NCI-H128 (cell line): Measurements from ENCODE around the gene CFAP107.

Experiments
- DNase-seq: peaks from one replicate; lab custom pipeline; 2025; ENCODE audit not compliant: unreplicated experiment; lab: John Stamatoyannopoulos, UW

CFAP107 gene

DNA sequence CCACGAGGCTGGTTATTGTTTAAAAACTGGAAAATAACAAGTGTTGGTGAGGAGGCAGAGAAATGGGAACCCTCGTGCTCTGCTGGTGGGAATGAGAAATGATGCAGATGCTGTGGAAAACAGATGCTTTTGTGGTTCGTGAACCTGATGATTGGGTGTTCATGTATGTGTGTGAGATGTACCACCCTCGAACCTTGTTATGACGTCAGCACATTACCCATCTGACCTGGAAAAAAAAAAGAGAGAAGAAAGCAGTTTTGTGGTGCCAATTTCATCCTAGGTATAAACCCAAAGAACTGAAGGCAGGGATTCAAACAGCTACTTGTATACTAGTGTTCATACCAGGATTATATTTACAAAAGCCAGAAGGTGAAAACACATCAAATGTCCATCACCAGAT lies 6.4 kb upstream of the CFAP107 start:
- DNase-seq, result no peak

GRCh38 chr1:12741946-12742345 lies 4.1 kb upstream of the CFAP107 start:
- no peak for DNase-seq

- DNase-seq, result no peak
Measured at GRCh38 chr1:12745126-12745991, 641 bp upstream of the CFAP107 start.

- DNase-seq, result no peak
Measured at GRCh38 chr1:12748778-12749355, 2.9 kb downstream of the CFAP107 start.

DNA sequence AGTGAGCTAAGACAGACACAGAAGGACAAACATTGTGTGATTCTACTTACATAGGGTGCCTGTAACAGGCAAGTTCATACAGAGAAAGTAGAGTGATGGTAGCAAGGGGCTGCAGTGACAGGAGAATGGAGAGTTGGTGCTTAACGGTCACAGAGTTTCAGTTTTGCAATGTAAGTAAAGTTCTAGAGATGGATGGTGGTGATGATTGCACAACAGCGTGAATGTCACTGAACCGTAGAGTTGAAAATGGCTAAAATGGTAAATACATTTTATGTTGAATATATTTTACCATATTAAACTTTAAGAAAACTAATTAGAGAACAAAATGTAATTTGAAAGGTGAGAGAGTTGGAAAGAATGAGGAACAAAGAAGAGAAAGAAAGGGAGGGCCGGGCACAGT lies 8.7 kb downstream of the CFAP107 start:
- DNase-seq, result no peak

DNA sequence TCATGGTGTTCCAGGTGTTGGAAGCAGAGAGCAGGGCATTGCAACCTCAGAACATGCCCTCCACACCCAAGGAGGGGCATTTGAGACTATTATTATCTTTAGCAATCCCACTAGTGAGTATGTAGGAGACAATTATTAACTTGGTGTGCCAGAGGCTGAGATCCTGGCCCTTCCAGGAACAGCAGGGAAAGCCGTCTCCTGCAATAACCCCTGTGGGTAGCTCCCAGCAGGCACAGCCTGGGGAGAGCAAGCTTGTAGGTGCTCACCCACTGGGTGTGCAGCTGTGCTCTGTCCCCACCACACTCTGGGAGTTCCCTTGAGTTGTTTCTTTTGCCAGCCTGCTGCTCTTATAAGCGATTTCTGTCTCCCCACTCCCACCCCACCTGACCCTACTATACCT lies 10.3 kb downstream of the CFAP107 start:
- DNase-seq, result no peak

GRCh38 chr1:12756768-12757413 lies 10.9 kb downstream of the CFAP107 start:
- no peak for DNase-seq

DNA sequence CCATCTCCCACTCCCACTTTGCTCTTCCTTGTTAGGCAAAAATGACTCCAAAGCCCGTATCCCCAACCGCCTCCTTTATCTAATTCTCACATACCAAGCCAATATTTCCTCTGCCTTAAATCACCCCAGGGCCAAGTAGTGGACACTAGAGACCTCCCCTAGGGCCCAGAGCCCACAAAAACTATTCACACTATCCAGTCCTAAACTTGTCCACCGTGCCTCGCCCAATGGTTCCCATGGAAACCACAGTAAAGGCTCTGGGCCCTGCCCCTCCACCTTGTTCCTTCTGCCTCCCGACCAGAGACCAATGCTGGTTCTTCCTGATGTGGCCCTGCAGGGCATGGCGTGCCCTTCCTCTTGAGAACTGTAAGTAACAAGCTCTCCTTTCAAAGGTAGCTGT lies 11.8 kb downstream of the CFAP107 start:
- no peak for DNase-seq

GRCh38 chr1:12760256-12760795 lies 14.3 kb downstream of the CFAP107 start:
- no peak for DNase-seq

DNA sequence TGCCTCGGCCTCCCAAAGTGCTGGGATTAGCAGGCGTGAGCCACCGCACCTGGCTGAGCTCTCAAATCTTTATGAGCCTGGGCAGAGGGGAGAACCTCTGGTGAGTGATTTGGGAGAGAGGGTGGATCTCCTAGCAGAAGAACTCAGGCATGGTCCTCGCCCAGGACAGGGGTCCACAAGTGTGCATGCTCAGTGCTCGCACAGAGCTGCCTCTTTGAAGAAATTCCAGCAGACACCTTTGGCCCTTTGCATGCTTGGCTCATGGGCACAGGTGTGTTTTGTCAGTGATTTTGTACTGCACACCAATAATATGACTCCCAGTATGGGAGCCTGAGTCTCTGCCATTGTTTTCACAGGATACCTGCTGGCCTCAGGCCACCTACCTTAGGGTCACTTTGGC lies 15.8 kb downstream of the CFAP107 start:
- no peak for DNase-seq

GRCh38 chr1:12762766-12763165 lies 16.8 kb downstream of the CFAP107 start:
- DNase-seq, result no peak

GRCh38 chr1:12763479-12763878 lies 17.5 kb downstream of the CFAP107 start:
- DNase-seq, result no peak

DNA sequence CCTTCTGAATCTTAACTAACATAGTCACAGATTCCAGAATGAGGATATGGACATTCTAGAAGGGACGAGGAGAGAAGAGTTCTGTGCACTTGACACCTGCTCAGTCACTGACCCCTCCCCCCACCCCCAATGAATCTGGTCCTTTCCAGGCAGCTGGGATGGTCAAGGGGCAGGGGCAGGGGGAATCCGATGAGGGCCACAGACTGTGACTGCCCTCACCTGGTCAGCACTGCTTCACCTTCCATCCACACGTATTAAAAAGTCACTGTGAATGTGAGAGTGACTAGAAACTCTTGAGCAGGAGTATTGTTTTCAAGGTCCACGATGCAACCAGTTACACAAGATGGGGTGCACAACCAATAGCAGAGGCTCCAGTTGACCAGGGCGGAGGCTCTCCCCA lies 18.0 kb downstream of the CFAP107 start:
- DNase-seq, result no peak

- no peak for DNase-seq
Measured at GRCh38 chr1:12769031-12769430, 23.0 kb downstream of the CFAP107 start.

DNA sequence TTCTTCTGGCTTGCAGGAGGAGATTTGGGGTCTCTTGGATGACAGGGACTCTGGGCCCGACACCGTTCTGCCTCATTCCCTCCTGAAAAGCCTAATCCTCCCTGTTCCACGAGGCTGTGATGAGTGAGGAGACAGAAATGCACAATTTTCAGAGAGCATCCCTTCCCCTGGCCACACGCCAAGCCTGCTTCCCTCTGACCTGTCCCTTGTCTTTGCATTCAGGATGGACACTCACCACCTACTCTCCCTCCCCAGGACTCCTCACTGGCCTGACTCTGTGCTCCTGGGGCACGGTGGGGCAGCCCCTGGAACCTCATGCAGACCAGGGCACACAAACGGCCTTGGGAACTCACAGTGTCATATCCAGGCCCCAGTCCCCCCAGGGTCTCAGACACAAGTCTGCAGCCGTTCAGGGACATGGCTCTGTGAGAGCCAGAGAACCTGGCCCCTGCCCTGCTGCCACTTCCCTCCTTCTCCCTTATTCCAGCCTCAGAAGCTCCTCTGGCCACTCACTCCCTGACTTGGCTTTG lies 24.0 kb downstream of the CFAP107 start:
- no peak for DNase-seq

GRCh38 chr1:12770620-12771019 lies 24.6 kb downstream of the CFAP107 start:
- no peak for DNase-seq

GRCh38 chr1:12771186-12771585 lies 25.2 kb downstream of the CFAP107 start:
- DNase-seq, result no peak

GRCh38 chr1:12772520-12772919 lies 26.5 kb downstream of the CFAP107 start:
- no peak for DNase-seq

DNA sequence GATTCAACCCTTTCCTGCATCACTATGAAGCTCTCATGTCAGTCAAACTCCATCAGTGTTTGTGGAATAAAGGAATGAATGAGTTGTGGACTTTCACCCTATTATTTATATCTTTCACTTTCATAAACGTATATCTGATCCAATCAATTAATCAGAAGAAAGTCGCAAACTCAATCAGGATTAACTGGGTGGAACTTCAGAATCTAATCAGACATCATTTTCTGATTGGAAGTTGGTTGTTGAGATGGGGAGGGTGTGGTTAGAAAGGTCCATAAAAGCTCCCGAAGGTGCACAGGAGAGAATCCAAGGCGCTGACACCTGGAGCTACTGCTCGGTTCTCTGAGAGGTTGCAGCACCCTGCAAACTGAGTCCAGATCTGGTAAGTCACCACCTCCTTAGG lies 27.4 kb downstream of the CFAP107 start, which contains the start of gene PRAMEF12:
Gene PRAMEF12, plus strand, starts transcription at position 301 of the 400 bp plus-strand sequence. CDS start 1,130 bp downstream, outside the sequence.
- no peak for DNase-seq

DNA sequence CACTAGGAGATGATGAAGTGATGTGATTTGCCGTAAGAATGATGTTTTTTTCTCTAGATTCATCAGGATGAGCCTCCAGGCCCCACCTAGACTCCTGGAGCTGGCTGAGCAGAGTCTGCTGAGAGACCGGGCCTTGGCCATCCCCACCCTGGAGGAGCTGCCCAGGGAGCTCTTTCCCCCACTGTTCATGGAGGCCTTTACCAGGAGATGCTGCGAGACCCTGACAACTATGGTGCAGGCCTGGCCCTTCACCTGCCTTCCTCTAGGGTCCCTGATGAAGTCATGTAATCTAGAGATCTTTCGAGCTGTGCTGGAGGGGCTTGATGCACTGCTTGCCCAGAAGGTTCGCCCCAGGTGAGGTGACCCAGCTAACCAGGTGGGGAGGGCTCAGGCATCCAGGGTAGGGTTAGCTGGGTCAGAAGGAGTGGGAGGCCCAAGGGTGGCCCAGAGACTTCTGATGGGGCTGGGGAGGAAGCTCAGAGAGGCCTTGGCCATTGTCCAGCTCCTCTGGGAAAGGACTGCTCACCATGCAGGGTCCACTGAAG lies 28.9 kb downstream of the CFAP107 start:
- DNase-seq, result no peak

- DNase-seq, result no peak
Measured at GRCh38 chr1:12775443-12775842, 29.4 kb downstream of the CFAP107 start.
